ENCODE measurements around the gene PRKAG2.
"Not testable (repeated sequence)": the region's sequence is repeated elsewhere in the genome, so short reads cannot be mapped to it uniquely, and the experiment has no call there.

Gene PRKAG2

GRCh38 chr7:151536178-151536577 lies 340.7 kb downstream of the PRKAG2 start:
- DNase-seq = not testable (repeated sequence)

DNA sequence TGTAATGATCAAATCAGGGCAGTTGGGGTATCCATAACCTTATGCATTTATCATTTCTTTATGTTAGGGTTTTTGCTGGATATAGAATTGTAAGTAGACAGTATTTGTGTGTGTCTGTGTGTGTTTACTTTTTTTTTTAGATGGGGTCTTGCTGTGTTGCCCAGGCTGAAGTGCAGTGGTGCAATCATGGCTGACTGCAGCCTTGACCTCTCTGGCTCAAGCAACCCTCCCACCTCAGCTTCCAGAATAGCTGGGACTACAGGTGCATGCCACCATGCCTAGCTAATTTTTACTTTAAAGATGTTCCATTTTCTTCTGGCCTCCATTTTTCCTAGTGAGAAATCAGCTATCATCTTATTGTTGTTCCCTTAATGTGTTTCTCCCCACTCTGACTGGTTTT lies 347.1 kb downstream of the PRKAG2 start:
- no peak for DNase-seq

DNA sequence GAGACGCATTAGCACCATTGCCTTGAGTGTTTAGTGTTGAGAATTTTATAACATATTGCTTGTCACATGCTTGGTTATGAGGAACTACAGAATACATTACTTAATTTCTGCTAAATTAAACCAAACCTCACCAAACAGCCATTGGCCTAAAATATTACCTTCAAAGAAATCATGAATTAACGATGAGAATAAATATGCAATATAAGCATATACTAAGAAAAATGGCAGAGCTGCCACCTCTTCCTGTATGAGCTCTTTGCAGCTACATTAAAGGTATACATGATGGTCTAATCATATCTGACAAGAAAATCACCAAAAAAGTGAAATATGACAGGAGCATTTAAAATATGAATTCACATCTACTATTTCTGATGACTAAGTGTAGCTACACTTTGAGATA lies 352.1 kb downstream of the PRKAG2 start:
- no peak for DNase-seq

- DNase-seq = no peak
Observed at GRCh38 chr7:151524331-151524730, 352.6 kb downstream of the PRKAG2 start.

- DNase-seq = peak; percentile 32
Observed at GRCh38 chr7:151520419-151521261, 356.3 kb downstream of the PRKAG2 start.

- DNase-seq = peak; percentile 100
Observed at GRCh38 chr7:151519765-151520418, 357.0 kb downstream of the PRKAG2 start, which contains the start of gene RHEB. Gene RHEB (minus strand): TSS chr7:151519895. CDS start chr7:151519511, 384 bp downstream.

DNA sequence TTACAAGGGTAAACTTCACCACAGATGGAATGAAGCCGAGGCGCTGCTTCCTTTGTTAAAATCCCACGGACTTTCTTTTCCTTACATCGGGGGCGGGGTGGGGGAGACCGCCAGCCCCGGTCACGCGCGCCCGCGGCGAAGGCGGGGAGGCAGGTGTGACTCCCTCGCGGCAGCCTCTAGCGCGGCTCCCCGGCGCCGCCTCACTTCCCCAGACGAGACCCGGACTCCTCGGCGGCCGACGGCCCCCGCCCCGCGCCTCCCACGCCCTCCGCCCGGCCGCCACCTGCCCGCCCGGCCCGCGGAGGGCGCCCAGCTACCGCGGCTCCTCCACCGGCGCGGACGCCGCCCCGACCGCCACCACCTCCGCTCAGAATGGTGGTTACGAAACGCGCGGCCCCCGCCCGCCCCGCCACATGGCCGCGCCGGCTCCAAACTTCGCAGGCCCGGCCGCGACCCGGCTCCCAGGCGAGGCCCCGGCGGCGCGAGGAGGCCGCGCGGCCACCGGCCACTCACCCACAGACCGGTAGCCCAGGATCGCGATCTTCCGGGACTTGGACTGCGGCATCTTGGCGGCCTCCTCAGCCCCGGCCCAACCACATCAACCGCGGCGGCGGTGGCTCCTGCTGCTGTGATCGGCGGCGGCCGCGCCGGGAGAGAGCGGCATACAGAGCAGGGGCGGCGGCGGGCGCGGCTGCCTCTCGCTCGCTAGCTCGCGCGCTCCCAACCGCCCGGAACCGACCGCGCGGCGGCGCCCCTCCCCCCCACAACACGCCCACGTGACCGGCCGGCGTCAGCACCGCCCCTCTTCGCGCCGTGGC lies 357.8 kb downstream of the PRKAG2 start:
- DNase-seq = peak; percentile 70

DNA sequence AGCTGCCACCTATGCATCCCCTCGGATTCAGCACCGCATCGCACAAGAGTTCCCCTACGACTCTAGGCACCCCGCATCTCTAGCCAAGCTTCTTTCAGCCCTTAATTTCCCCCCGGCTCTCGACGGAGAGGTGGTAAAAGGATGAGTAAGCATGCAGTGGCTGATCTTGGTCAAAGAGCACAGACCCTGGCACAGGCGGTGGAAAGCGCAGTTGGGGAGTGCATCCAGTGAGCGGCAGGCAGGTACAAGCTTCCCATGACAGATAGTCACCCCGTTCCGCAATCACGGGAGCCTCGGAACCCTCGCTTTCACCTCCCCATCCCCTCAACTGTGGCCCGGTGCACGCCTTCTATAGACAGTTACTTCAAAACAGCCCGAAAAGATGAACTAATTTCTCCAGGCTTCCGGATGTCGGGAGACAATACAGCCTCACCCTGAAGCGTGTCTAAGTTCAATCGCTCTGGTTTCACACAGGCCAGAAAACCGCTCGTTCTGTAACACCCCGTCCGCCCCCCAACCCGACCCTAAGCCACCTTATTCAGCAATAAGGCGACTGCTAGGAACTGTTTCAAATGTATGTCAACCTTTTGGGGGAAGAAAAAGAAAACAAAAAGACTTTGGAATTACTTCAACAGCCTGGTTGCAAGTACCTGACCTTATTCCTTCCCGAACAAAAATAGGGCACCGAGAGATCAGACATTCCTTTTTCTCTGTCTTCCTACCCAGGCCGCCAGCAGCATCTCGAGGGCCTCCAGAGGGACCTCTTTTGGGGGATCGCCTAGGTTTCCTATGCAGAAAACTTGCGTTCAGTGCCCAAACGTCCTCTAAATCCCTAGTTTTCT lies 358.6 kb downstream of the PRKAG2 start:
- DNase-seq = peak; percentile 44

GRCh38 chr7:151517601-151518104 lies 359.3 kb downstream of the PRKAG2 start:
- no peak for DNase-seq

- no peak for DNase-seq
Observed at GRCh38 chr7:151515276-151515565, 361.7 kb downstream of the PRKAG2 start.

DNA sequence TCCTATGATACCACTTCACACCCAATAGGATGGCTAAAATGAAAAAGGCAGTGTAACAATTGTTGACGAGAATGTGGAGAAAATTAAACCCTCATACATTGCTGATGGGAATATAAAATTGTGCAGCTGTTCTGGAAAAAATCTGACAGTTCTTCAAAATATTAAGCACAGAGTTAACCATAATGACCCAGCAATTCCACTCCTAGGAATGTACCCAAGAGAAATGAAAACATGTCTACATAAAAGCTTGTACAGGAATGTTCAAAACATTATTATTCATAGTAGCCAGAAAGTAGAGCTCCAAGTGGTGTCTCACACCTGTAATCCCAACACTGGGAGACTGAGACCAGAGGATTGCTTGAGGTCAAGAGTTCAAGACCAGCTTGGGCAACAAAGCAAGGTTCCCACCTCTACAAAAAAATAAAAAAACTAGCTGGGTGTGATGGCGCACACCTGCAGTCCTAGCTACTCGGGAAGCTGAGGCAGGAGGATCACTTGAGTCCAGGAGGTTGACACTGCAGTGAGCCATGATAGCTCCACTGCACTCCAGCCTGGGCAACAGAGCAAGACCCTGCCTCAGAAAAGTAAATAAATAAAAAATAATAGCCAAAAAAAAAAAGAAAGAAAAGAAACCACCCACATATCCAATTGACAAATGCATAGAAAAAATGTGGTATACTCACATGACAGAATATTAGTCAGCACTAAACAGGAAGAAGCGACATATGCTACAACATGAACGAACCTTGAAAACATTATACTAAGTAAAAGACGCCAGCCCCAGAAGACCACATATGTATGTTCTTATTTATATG lies 362.2 kb downstream of the PRKAG2 start:
- DNase-seq = peak; percentile 60

DNA sequence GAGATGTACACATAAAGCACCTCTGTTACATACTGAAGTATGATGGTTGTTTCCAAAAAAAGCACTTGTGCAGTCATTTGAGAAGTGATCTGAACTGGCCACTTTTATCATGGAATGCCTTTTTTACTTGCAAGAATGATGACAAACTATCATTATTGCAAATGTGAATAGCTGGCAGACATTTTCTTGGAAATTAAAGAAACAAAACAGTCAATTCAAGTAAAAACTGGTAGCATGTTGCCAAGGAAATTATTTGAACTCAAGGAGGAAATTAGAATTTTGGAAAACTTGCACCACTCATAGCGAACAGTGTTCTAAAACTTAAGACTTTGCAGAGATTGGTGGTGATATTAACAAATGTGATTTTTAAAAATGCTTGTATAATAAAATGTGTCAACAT lies 363.8 kb downstream of the PRKAG2 start:
- DNase-seq = no peak

- no peak for DNase-seq
Observed at GRCh38 chr7:151512353-151512752, 364.6 kb downstream of the PRKAG2 start.

GRCh38 chr7:151511946-151512345 lies 365.0 kb downstream of the PRKAG2 start:
- peak; percentile 56 for DNase-seq

GRCh38 chr7:151511270-151511669 lies 365.6 kb downstream of the PRKAG2 start:
- no peak for DNase-seq

DNA sequence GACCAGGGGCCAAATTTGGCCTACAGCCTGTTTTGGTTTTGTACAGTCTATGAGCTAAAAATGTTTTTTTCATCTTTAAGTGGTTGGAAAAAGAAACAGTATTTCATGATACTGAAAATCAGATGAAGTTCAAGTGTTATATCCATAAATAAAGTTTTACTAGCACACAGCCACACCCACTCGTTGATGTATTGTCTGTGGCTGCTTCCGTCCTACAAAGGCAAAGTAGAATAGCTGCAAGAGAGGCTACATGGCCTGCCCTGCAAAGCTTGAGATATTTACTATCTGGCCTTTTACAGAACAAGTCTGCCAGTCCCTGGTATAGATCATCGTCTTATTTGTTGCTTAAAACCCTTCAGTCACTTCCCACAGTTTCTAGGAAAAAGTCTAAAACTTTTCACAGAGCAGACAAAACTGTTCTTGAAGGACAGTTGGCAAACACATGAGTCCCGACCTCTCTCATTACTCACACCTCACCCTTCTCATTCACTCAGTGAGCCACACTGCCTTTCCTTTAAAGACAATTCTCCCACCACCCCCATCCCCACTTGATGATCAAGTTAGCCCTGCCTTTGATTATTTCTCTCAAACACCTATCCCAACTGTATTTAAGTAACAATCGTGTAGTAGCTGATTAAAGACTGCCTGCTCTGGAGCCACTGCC lies 367.1 kb downstream of the PRKAG2 start:
- no peak for DNase-seq

DNA sequence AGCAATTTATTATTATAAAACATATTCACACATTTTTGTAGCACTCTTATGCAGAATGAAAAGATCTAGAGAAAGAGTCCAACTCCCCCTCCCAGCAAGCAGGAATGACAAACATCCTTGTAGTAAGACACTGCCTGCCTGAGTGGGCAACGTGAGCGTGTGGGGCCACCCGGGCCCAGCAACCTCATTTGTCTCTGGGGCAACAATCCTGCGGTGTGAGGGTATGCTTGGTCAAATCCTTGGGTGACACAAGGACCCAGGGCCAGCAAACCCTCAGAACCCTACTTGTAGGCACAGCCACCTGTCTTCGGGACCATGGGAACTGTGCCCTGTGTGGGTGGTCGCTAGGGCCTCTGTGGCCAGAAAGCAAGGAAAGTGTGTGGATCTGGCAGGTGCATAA lies 367.9 kb downstream of the PRKAG2 start:
- DNase-seq = no peak

DNA sequence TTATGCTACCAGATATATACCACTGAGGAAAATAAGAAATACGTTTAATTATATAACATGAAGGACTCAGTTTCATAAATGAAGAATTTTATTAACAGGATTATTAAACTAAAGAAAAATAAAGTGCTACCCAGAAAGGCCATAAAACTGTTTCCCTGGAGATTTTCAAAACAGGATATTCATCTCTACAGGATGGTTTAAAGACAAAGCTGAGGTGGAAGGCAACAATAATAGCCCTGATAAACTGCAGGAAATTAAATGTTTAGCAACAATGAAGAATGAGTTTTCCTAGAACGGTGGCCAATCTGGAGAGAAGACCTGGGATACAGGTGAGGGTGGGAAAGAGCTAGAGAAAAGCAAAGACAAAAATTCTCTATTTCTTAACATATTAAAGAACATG lies 369.1 kb downstream of the PRKAG2 start:
- no peak for DNase-seq

GRCh38 chr7:151506901-151507382 lies 370.0 kb downstream of the PRKAG2 start:
- DNase-seq = no peak

All from suppressor macrophage treated with lipopolysaccharide for 4 hours (primary cell).